NCI-H146 treated with DMSO at 0.1 percent for 48 hours (cell line): Measurements from ENCODE around the gene HJURP.
"Not testable (repeated sequence)": the region's sequence is repeated elsewhere in the genome, so short reads cannot be mapped to it uniquely, and the experiment has no call there.

Experiments
- DNase-seq: peaks from one replicate; lab custom pipeline; 2025; ENCODE audit not compliant: unreplicated experiment; lab: John Stamatoyannopoulos, UW

The HJURP gene, protein sequence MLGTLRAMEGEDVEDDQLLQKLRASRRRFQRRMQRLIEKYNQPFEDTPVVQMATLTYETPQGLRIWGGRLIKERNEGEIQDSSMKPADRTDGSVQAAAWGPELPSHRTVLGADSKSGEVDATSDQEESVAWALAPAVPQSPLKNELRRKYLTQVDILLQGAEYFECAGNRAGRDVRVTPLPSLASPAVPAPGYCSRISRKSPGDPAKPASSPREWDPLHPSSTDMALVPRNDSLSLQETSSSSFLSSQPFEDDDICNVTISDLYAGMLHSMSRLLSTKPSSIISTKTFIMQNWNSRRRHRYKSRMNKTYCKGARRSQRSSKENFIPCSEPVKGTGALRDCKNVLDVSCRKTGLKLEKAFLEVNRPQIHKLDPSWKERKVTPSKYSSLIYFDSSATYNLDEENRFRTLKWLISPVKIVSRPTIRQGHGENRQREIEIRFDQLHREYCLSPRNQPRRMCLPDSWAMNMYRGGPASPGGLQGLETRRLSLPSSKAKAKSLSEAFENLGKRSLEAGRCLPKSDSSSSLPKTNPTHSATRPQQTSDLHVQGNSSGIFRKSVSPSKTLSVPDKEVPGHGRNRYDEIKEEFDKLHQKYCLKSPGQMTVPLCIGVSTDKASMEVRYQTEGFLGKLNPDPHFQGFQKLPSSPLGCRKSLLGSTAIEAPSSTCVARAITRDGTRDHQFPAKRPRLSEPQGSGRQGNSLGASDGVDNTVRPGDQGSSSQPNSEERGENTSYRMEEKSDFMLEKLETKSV

DNA sequence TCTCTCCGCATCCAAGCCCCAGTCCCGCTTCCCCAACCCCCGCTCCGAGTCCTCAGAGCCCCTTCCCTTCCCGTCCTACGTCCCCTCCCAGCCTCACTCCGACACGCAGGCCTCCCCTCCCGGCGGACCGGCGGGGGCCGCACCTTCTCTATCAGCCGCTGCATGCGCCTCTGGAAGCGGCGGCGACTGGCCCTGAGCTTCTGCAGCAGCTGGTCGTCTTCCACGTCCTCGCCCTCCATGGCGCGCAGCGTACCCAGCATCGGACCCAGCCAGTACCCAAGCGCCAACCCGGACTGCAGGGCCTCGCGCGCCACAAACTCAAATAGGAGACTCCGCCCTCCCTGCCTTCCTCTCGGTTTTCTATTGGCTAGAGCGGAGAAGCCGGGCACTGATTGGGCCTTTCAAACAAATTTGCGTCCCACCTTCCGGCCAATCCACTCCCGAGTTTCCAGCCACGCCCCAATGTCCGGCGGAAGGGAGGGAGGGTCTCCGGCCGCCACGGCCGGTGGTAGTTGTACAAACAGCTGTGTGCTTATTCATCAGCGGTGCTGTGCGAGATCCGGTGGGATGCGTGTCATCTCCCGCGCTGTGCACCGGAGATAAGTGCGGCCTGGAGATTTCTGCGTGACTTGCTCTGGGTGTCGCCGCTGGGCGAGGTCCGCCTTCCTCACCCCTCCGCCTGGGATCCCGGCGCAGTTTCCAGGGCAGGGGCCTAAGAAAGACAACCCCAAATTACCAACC is at the start of gene HJURP:
Gene HJURP, minus strand, starts transcription at position 295 of the 741 bp plus-strand sequence. Its CDS starts 35 bp downstream, at position 260.
- DNase-seq: peak; percentile 89

DNA sequence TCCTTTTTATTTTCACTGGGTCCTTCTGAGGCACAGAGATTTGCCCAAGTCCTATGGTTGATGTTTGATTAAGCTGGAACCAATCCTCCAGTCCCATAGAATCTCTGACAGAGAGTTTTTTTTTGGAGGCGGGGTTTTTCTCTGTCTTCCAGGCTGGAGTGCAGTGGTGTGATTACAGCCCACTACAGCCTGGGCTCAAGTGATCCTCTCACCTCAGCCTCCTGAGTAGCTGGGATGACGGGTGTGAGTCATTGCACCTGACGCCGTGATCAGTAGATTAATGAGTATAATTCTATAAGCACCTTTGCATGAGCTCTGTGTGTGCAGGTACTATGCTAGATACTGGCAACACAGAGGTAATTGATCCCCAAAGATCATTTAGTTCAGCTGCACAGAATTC is 47.5 kb upstream of the HJURP start:
- DNase-seq: no peak

DNA sequence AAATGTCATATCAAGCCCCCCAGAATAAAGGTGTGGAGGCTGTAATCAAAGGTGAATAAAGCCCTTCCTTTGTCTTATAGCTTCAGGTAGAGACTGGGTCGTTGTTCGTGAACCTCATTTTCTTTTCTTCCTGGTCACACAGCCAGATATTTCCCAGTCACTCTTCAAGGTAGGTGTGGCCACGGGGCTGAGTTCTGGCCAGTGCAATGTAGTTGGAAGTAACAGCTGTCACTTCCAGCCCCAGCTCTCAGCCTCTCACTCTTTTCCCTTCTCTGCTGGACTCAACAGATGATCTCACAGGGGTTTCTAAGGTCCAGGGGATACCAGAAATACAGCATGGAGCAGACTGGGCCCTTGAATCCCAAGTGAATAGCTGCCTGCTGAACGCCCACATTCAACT is 47.0 kb upstream of the HJURP start:
- no peak for DNase-seq

DNA sequence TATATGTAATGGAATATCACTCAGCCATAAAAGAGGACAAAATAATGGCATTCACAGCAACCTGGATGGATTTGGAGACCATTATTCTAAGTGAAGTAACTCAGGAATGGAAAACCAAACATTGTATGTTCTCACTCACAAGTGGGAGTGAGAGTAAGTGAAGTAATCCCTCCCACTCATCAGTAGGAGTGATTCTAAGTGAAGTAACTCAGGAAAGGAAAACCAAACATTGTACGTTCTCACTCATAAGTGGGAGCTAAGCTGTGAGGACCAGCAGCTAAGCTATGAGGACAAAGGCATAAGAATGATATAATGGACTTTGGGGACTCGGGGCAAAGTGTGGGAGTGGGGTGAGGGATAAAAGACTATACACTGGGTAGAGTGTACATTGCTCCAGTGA is 41.9 kb upstream of the HJURP start:
- DNase-seq: not testable (repeated sequence)

DNA sequence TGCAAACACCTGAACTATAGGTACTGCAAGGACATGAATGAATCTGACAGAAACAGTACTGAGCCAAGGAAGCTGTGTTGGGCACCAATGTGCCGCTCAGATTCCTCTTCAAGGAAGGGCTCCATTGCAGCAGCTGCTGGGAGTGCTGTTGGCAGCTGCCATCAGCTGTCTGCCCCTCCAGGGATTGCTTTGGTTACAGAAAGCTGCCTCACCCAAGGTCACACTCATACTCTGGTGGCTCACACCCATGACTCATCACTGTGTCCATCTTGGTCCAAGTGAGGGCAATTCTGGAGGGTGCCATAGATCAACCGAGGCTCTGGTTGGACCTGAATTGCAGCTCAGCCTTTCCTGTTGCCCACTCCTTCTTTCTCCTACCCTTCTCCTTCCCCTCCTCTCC is 38.5 kb upstream of the HJURP start:
- DNase-seq: no peak

DNA sequence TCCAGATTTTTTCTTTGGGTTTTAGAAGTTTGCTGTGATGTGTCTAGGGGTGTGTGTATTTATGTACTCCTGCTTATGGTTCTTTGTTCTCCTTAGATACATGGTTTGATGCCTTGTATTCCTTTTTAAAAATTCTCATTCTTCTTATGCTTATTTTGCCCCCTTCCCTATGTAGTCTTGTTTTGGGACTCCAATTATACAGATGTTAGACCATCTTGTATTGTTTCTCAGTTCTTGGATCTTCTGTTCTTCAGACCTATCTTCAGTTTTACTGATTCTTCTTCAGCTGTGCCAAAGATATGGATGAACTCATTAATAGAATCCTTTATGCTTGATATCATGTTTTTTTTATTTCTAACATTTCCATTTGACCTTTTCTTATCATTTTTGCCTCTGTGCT is 28.0 kb upstream of the HJURP start:
- DNase-seq: no peak

DNA sequence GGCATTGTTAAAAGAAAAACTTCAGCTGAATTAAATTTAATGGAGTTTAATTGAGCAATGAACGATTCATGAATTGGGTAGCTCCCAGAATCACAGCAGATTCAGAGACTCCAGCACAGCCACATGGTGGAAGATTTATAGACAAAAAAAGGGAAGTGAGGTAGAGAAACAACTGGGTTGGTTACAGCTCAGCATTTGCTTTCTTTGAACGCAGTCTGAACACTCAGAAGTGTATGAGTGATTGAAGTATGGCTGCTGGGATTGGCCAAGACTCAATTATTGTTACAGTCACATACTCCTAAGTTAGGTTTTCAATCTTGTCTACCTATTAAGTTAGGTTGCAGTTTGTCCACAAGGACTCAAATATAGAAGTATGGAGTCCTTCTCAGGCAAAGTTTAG is 17.8 kb upstream of the HJURP start:
- DNase-seq: not testable (repeated sequence)

DNA sequence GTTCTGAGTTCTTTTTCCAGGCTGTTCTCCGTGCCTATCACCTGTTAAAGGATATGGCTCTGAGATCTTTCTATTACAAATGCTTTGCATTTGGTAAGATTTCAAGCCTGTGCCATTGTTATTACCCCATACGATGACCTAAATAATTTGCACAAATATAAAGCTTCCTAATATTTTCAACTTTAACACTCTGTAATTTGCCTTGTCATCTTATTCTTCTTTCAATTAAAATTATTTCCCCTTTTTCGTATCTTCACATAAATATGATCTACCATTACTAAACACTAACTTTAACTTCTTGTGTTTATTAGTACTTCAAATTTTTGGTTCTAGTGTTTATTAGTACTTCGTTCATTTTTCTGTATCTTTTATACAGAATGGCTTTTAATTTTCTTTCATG is 17.1 kb upstream of the HJURP start:
- DNase-seq: no peak

DNA sequence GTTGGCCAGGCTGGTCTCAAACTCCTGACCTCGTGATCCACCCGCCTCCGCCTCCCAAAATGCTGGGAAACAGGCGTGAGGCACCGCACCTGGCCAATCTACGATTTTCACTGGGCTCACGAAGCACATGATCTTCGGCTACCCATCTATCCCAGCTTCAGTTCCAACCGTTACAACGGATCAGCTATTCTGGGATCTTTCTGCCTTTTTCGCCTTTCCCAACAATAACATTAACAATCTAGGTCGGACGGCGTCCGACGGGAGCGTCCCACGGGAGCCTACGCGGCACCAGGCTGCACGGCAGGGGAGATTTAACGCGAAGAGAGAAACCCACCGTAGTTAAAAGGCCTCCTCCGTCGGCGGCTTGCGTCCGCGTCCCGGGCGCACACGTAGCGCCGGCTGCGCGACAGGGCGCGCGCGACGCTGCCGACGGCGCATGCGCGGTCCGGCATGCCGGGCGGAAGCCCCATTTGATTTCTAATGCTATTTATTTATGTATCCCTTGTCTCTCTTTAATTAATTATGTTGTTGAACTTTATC is 13.7 kb upstream of the HJURP start, which contains the start of gene MSL3B:
Gene MSL3B, minus strand, starts transcription at position 394 of the 540 bp plus-strand sequence.
- peak; percentile 2 for DNase-seq

DNA sequence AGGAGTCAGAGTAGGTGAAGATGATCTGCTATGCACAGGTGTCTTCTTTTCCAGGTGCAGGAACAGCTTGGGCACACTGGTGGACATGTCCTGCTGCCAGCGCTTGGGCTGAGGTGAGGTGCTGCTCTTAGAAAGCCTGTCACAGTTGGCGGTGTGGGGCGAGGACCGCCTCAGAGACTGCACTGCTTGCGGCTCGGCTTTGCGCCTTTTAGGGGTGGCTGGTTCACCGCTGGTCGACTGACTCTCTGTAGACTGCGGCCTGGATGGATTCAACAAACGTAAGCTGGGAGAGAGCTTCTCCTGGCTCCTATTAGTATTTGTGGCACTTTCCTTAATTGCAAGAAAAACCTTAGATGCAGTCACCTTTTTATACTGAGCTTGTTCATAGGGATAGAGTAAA is 12.1 kb upstream of the HJURP start:
- no peak for DNase-seq

DNA sequence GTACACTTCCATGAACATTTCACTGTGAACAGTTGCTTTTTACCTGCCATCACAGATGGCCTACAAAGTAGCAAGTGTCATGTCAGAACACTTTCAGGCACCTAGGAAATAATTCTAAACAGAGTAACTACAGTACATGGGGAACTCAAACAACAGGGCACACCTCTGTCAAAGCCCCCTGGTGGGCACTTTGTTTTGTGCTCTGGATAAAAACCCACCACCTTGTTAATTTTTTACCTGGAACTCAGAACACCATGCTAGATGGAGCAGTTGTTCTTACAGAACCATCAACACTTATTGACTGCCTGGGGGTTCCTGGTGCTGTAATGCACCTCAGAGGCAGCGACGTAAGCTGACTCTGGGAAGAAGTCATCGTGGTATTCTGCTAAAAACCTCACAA is 11.5 kb upstream of the HJURP start:
- DNase-seq: no peak

DNA sequence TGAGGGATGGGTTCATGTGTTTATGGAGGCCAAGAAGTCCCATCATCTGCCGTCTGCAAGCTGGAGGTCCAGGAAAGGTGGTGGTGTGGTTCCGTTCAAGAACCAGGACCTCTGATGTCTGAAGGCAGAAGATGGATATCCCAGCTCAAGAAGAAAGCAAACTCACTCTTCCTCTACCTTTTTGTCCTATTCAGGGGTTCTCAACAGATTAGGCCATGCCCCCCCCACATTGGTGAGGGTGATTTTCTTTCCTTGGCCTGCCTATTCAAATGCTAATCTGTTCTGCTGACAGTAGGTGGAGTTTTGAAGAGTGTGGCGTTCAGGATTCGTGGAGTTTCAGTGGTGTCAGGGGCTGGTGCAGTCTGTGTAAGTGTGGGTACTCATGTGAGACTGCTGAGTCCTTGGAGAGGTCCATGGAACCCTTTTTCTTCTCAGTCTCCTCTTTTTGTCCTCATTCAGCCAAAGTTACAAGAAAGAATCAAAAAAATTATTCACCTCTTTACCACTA is 8.0 kb upstream of the HJURP start:
- no peak for DNase-seq

DNA sequence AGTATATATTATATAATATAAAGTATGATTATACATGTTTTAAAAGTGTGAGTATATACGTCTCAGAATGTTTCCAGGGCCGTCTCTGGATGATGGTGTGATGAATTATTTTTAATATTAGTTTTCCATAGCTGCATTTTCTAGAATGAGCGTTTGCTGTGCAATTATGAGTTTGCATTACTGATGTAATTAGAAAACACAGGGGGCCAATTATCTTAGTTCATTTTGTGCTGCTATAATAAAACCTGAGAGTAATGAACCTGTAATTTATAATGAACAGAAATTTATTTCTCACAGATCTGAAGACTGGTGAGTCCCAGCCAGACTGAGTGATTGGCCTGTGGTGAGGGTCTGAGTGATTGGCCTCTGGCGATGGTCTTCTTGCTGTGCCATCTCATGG is 4.0 kb upstream of the HJURP start:
- no peak for DNase-seq

DNA sequence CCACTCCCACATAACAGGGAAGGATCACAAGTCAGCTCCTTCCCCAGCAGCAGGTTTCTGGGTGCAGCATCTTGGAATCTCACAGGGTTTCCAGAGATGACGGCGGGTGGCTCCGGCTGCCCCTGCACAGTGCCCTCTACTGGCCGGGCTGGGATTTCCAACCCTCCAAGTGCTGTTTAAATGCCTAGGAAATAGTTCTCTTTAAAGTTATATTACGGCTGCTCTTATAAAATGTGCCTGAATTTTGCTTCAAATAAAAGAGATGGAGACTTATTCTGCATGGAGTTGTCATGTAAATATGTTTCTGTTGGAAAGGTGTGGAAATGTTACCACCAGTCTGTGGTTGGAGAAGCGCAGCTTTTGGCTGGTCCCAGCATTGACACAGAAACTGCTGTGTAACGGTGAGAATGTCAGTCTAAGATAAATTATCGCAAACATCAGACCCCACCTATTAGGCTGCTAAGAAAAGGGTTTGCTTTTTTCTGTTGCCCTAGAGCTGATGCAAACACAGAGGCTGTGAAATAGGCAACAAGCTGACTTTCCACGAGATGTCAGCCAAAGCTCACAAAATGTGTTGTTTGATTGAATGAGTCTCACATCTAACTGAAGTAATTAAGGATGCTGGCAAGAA is 3.3 kb upstream of the HJURP start:
- peak; percentile 22 for DNase-seq

DNA sequence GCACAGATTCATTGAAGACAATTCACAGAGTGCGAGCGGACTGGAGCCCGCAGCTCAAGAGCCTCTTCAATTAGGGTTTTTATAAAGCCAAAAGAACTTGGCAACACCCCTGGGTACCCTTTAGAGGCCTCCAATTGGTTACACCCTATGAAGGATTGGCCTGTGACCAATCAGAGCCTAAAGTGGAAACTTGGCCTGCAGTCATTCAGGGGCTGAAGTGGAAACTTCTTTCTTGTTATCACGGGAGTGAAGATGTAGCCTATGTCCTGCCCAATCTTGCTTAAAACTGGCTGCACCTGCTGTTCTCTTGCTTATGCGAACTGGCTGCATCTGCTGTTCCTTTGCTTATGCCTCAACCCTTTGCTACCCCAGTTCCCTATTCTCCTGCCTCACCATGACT is 1.8 kb upstream of the HJURP start:
- DNase-seq: no peak

DNA sequence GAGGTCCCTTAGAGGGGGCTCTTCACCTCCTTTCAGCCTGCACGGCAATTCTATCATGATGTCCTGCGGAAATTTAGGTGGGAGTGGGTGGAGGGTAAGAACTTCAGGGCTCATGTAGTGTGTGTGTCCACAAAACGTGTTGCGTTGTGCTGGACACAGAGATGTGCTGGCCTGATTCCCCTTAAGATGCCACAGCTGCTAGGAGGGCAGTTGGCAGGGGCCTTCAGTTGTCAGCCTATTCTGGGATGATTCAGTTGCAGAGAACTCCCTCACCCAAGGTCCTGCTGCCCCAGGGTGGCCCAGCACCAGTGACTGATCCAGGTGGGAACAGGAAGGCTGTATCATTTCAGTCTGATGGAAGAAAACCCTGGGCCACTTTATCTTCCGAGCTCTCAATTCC is 1.0 kb upstream of the HJURP start:
- no peak for DNase-seq

DNA sequence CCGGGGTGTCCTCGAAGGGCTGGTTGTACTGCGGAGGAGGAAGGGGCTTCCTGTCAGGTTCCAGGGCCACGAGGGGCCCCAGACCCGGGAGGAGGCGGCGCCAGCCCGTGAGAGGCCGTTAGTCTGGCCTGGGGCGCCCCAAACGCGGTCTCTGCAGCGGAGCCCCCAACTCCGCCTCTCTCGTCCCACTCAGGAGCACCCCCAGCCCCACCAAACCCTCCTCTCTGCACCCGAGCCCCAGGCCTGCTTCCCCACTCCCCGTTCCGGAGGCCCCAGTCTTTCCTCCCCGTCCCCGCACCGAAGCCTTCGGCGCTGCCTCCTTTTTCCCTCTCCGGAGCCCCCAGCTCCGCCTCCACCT is 473 bp downstream of the HJURP start:
- DNase-seq: no peak

DNA sequence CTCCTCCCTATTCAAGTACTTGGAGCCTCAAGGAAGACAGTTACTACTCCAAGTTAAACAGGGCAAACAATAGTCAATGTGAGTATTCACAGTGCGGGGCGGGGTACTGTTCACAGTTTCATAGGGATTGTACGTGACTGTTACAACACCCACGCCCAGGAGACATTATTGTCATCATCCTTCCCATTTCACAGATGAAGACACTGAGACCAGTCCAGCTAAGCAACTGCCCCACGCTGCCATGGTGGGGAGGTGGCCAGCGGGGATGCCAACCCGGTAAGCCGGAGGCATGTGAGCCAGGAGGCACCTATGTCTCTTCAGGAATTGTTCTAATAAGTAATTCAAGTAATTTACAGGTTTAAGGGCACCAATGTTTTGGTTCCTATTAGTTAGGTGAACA is 982 bp downstream of the HJURP start:
- no peak for DNase-seq

DNA sequence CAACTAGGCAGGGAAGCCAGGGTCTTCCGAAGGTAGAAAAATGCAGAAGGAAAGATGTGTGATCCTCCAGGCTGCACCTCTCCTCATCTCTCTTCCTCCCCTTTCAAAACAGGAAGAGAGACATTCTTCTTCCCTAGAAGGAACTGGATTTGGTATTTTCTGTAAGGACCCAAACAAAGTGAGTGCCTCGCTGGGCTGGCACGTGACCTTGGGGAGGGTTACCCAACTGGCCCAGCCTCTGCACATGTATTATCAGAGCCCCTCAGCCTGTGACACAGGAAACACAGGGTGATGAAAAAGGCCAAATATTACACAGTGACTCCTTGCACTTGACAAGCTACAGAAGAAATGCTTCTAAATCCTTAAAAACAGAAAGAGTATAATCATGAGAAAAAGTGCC is 2.3 kb downstream of the HJURP start:
- DNase-seq: no peak

DNA sequence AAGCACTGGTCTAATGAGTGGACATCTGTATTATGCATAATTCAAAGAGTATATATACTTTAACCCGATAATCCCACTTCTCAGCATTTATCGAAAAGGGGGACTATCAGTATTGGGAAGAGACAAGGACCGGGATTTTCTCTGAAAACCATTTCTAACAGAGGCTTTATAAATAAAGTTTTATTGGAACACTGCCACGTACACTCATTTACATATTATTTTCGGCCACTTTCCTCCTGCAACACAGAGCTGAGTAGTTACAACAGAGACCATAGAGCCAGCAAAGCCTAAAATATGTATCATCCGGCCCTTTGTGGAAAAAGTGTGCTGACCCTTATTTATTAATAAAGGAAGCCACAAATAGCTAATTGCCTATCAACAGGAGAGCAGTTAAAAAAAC is 3.2 kb downstream of the HJURP start:
- no peak for DNase-seq

DNA sequence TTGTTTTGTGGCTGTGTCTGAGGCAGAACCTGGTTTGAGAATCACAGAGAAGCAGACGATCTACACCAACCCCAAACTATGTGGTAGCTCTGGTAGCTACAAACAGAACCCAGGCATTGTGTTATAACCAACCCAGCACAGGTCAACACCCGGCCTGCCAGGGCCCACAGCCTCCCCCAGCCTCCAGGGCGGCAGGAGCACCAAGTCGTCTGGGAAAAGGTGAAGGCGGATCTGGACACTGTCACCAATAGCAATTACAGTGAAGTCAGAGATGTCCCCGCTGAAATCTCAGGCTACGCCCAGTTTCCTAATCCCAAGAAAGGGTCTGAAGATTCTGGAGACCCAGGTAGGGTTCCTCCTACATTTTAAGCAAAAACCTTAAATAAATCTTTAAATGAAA is 3.6 kb downstream of the HJURP start:
- no peak for DNase-seq
